GM19238 (cell line): ENCODE measurements around the gene OR10J1.
"Not testable (repeated sequence)": the region's sequence is repeated elsewhere in the genome, so short reads cannot be mapped to it uniquely, and the experiment has no call there.

Experiments
- DNase-seq: peaks from one replicate; pipeline ENCODE4 v3.0.0; 2011; ENCODE audit warnings: low spot score; ENCODE audit not compliant: insufficient read length

Gene OR10J1

GRCh38 chr1:159439422-159439821 is at the start of gene OR10J1:
OR10J1 (plus strand) TSS chr1:159439722; CDS start chr1:159439792, 70 bp downstream.
- DNase-seq, result no peak

GRCh38 chr1:159406821-159407220 is 32.7 kb upstream of the OR10J1 start:
- no peak for DNase-seq

- no peak for DNase-seq
Measured at GRCh38 chr1:159408862-159409400, 30.6 kb upstream of the OR10J1 start.

GRCh38 chr1:159421821-159422220 is 17.7 kb upstream of the OR10J1 start:
- DNase-seq, result no peak

- DNase-seq, result no peak
Measured at GRCh38 chr1:159428536-159428935, 11.0 kb upstream of the OR10J1 start.

- no peak for DNase-seq
Measured at GRCh38 chr1:159429074-159429861, 10.3 kb upstream of the OR10J1 start.

- no peak for DNase-seq
Measured at GRCh38 chr1:159430985-159431384, 8.5 kb upstream of the OR10J1 start.

GRCh38 chr1:159431904-159432303 is 7.6 kb upstream of the OR10J1 start, which contains the start of gene OR10J4:
OR10J4 (plus strand) TSS chr1:159432204.
- no peak for DNase-seq

GRCh38 chr1:159436469-159436868 is 3.1 kb upstream of the OR10J1 start:
- DNase-seq, result no peak

- DNase-seq, result no peak
Measured at GRCh38 chr1:159441360-159441759, 1.8 kb downstream of the OR10J1 start.

- no peak for DNase-seq
Measured at GRCh38 chr1:159442428-159442827, 2.9 kb downstream of the OR10J1 start.

- DNase-seq, result no peak
Measured at GRCh38 chr1:159443066-159443750, 3.7 kb downstream of the OR10J1 start.

- DNase-seq, result no peak
Measured at GRCh38 chr1:159444511-159444910, 5.0 kb downstream of the OR10J1 start.

- DNase-seq, result no peak
Measured at GRCh38 chr1:159448181-159448580, 8.7 kb downstream of the OR10J1 start.

GRCh38 chr1:159449605-159450004 is 10.1 kb downstream of the OR10J1 start:
- not testable (repeated sequence) for DNase-seq

GRCh38 chr1:159459551-159459950 is 20.0 kb downstream of the OR10J1 start:
- no peak for DNase-seq

GRCh38 chr1:159465191-159465603 is 25.7 kb downstream of the OR10J1 start:
- DNase-seq, result no peak

- no peak for DNase-seq
Measured at GRCh38 chr1:159468321-159468720, 28.8 kb downstream of the OR10J1 start.

- DNase-seq, result no peak
Measured at GRCh38 chr1:159469921-159470533, 30.5 kb downstream of the OR10J1 start.

GRCh38 chr1:159473335-159473734 is 33.8 kb downstream of the OR10J1 start:
- no peak for DNase-seq

- no peak for DNase-seq
Measured at GRCh38 chr1:159474926-159475325, 35.4 kb downstream of the OR10J1 start.

- no peak for DNase-seq
Measured at GRCh38 chr1:159483501-159483900, 44.0 kb downstream of the OR10J1 start.
